Neural progenitor cell (in vitro differentiated cells): ENCODE data around the gene TWIST2.

Experiments
- EZH2 ChIP-seq: fragments of 200-600 bp; sonication (generic); IDR thresholded peaks from 2 replicates; pipeline ENCODE4 v1.6.1; 2017; ENCODE audit warnings: antibody characterized with exemption, mild to moderate bottlenecking, moderate library complexity
- EZH2phosphoT487 ChIP-seq: fragments of 200-600 bp; sonication (generic); IDR thresholded peaks from 2 replicates; pipeline ENCODE4 v1.6.1; 2017; ENCODE audit warnings: antibody characterized with exemption
- TF ChIP-seq, protein P1 (sequence below): fragments of 200-600 bp; sonication (generic); IDR thresholded peaks from 2 replicates; pipeline ENCODE4 v1.5.1; 2017; ENCODE audit warnings: antibody characterized with exemption, mild to moderate bottlenecking

GRCh38 chr2:238913931-238914647, 66.2 kb downstream of the TWIST2 start:
- TF ChIP-seq, protein P1, sequence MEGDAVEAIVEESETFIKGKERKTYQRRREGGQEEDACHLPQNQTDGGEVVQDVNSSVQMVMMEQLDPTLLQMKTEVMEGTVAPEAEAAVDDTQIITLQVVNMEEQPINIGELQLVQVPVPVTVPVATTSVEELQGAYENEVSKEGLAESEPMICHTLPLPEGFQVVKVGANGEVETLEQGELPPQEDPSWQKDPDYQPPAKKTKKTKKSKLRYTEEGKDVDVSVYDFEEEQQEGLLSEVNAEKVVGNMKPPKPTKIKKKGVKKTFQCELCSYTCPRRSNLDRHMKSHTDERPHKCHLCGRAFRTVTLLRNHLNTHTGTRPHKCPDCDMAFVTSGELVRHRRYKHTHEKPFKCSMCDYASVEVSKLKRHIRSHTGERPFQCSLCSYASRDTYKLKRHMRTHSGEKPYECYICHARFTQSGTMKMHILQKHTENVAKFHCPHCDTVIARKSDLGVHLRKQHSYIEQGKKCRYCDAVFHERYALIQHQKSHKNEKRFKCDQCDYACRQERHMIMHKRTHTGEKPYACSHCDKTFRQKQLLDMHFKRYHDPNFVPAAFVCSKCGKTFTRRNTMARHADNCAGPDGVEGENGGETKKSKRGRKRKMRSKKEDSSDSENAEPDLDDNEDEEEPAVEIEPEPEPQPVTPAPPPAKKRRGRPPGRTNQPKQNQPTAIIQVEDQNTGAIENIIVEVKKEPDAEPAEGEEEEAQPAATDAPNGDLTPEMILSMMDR = no peak
- no peak for TF ChIP-seq EZH2phosphoT487
- TF ChIP-seq EZH2 = no peak
